IMR-90 (cell line): ENCODE measurements around the gene FASLG. TPM values are rescaled to one million over a fixed set of nuclear protein-coding genes. Genes with fewer than 3 reads are reported as not detected.

Experiments used
- ATAC-seq: fragments of 200-7000 bp; cut with Tn5 transposase; 2 replicates; pipeline ENCODE4 v1.9.1; 2020; ENCODE audit warnings: low read depth, mild to moderate bottlenecking, moderate library complexity
- BruUV-seq: library from RNA; stranded (reverse); fragments of 400-500 nt; replicated peaks from 2 replicates; lab custom pipeline; 2021; lab: Mats Ljungman, UMichigan
- CTCF ChIA-PET: fragments of 300-600 bp; formaldehyde crosslinking; extraction: SDS; loops from one replicate; lab custom pipeline; 2021; ENCODE audit warnings: antibody characterized with exemption; lab: Yijun Ruan, JAX
- POLR2A ChIA-PET: fragments of 300-600 bp; sonication (Branson Sonifier 250); formaldehyde crosslinking; loops from one replicate; lab custom pipeline; 2022; ENCODE audit warnings: antibody characterized with exemption; ENCODE audit not compliant: unreplicated experiment; lab: Charles Lee
- DNase-seq: peaks from one replicate; pipeline ENCODE4 v3.0.0; 2013
- H2AFZ ChIP-seq: replicated peaks from 2 replicates; pipeline ENCODE3; 2013; ENCODE audit warnings: low read length, mild to moderate bottlenecking; ENCODE audit not compliant: poor library complexity
- H2AK5ac ChIP-seq: 2 replicates; pipeline ENCODE4 v1.6.1; 2013; ENCODE audit warnings: low read depth, low read length, inconsistent platforms
- H2AK9ac ChIP-seq: replicated peaks from 2 replicates; pipeline ENCODE3; 2013; ENCODE audit warnings: mild to moderate bottlenecking, low read depth, low read length, moderate library complexity; ENCODE audit not compliant: poor library complexity
- H2BK120ac ChIP-seq: 2 replicates; pipeline ENCODE4 v1.6.1; 2013; ENCODE audit warnings: low read depth, low read length, inconsistent platforms
- H2BK15ac ChIP-seq: 3 replicates; pipeline ENCODE4 v1.6.1; 2013; ENCODE audit warnings: low read depth, low read length, inconsistent platforms
- H2BK20ac ChIP-seq: 2 replicates; pipeline ENCODE4 v1.6.1; 2013; ENCODE audit warnings: low read depth, mild to moderate bottlenecking, inconsistent platforms, low read length, moderate library complexity
- H2BK5ac ChIP-seq: 2 replicates; pipeline ENCODE4 v1.6.1; 2013; ENCODE audit warnings: mild to moderate bottlenecking, low read depth, low read length, inconsistent platforms; ENCODE audit not compliant: poor library complexity, severe bottlenecking
- H3K14ac ChIP-seq: replicated peaks from 2 replicates; pipeline ENCODE4 v1.6.1; 2013; ENCODE audit warnings: low read depth, low read length, inconsistent platforms
- H3K18ac ChIP-seq: 2 replicates; pipeline ENCODE4 v1.6.1; 2013; ENCODE audit warnings: low read depth, low read length, control low read depth
- H3K23ac ChIP-seq: 2 replicates; pipeline ENCODE4 v1.6.1; 2013; ENCODE audit warnings: low read depth, low read length, inconsistent platforms
- H3K27ac ChIP-seq: 2 replicates; pipeline ENCODE4 v1.5.1; 2013; ENCODE audit warnings: mild to moderate bottlenecking, control low read depth, low read length; ENCODE audit not compliant: insufficient read depth
- H3K27me3 ChIP-seq: 2 replicates; pipeline ENCODE4 v1.6.1; 2013; ENCODE audit warnings: low read length; ENCODE audit not compliant: control insufficient read depth, insufficient read depth
- H3K36me3 ChIP-seq: 2 replicates; pipeline ENCODE4 v1.6.1; 2013; ENCODE audit warnings: low read length, mixed read lengths; ENCODE audit not compliant: control insufficient read depth, insufficient read depth
- H3K4ac ChIP-seq: 2 replicates; pipeline ENCODE4 v1.6.1; 2013; ENCODE audit warnings: low read depth, low read length, inconsistent platforms
- H3K4me1 ChIP-seq: 2 replicates; pipeline ENCODE4 v1.6.1; 2013; ENCODE audit warnings: low read length, mixed read lengths; ENCODE audit not compliant: control insufficient read depth, insufficient read depth
- H3K4me2 ChIP-seq: 2 replicates; pipeline ENCODE4 v1.6.1; 2013; ENCODE audit warnings: low read depth, mild to moderate bottlenecking, control low read depth, low read length, moderate library complexity
- H3K4me3 ChIP-seq: 2 replicates; pipeline ENCODE4 v1.5.1; 2013; ENCODE audit warnings: low read depth, mild to moderate bottlenecking, control low read depth, low read length, moderate library complexity; ENCODE audit not compliant: insufficient read depth
- H3K56ac ChIP-seq: 2 replicates; pipeline ENCODE4 v1.6.1; 2013; ENCODE audit warnings: low read length, inconsistent platforms; ENCODE audit not compliant: insufficient read depth; ENCODE audit errors: extremely low read depth
- H3K79me1 ChIP-seq, 2 experiments: 2 replicates each; pipeline ENCODE4 v1.6.1; 2013; ENCODE audit warnings: low read length in 2 of 2, inconsistent platforms in 1 of 2, low read depth in 1 of 2
- H3K9ac ChIP-seq: 2 replicates; pipeline ENCODE4 v1.6.1; 2013; ENCODE audit warnings: low read depth, low read length, control low read depth
- H3K9me1 ChIP-seq: 2 replicates; pipeline ENCODE4 v1.6.1; 2013; ENCODE audit warnings: low read length, inconsistent platforms; ENCODE audit not compliant: insufficient read depth
- H3K9me3 ChIP-seq: 2 replicates; pipeline ENCODE4 v1.6.1; 2013; ENCODE audit warnings: low read length; ENCODE audit not compliant: control insufficient read depth, insufficient read depth
- H4K20me1 ChIP-seq: 2 replicates; pipeline ENCODE4 v1.6.1; 2013; ENCODE audit warnings: low read length, inconsistent platforms; ENCODE audit not compliant: insufficient read depth
- H4K5ac ChIP-seq: 2 replicates; pipeline ENCODE4 v1.6.1; 2013; ENCODE audit warnings: mild to moderate bottlenecking, low read depth, low read length, control low read depth
- H4K8ac ChIP-seq, 2 experiments: 2 replicates each; pipeline ENCODE4 v1.6.1; 2013; ENCODE audit warnings: low read depth in 2 of 2, low read length in 2 of 2, control low read depth in 1 of 2, inconsistent platforms in 1 of 2
- H4K91ac ChIP-seq: 2 replicates; pipeline ENCODE4 v1.6.1; 2013; ENCODE audit warnings: low read depth, low read length, inconsistent platforms; ENCODE audit not compliant: insufficient read depth
- BHLHE40 ChIP-seq: fragments of 150-350 bp; IDR thresholded peaks from 2 replicates; pipeline ENCODE4 v1.6.1; 2016; ENCODE audit warnings: mild to moderate bottlenecking, low read depth, low read length
- MAFK ChIP-seq: IDR thresholded peaks from 2 replicates; pipeline ENCODE4 v1.6.1; 2012; ENCODE audit warnings: low read depth, low read length, improper control_type of control experiment
- RAD21 ChIP-seq: IDR thresholded peaks from 2 replicates; pipeline ENCODE4 v1.6.1; 2012; ENCODE audit warnings: low read length, improper control_type of control experiment
- WGBS, 2 experiments: methylation state at CpG; one replicate each; pipeline versions ENCODE4 v1.1.5 to v1.1.7; 2013; ENCODE audit warnings: missing lambda C conversion rate in 2 of 2; ENCODE audit not compliant: insufficient read length in 1 of 2; ENCODE audit errors: extremely low coverage in 2 of 2; 5-methylcytosine and 5-hydroxymethylcytosine counted together
- dilution Hi-C: fragments of 300-500 bp; cut with HindIII; formaldehyde crosslinking; loops from one replicate; pipeline ENCODE4 v1.14.3; 2018; ENCODE audit warnings: low sequenced_read_pairs; ENCODE audit not compliant: unreplicated experiment
- in situ Hi-C: fragments of 300-500 bp; cut with MboI; formaldehyde crosslinking; loops from 3 replicates; pipeline ENCODE4 v1.14.3; 2019; ENCODE audit warnings: low sequenced_read_pairs, inconsistent platforms, mixed read lengths
- intact Hi-C: fragments of 100-400 bp; cut with micrococcal nuclease; formaldehyde crosslinking; loops from 2 replicates; pipeline ENCODE4 v1.10.0; 2022
- polyA plus RNA-seq, 3 experiments: library from polyadenylated mRNA; depleted of rRNA; stranded (reverse); fragments of >200 nt; gene quantifications; 2 replicates each; pipeline ENCODE4 v1.2.3, GENCODE V29; 2012; ENCODE audit warnings: low replicate concordance in 1 of 3
- total RNA-seq: library from RNA; depleted of rRNA; stranded (reverse); fragments of >200 nt; gene quantifications from 2 replicates; pipeline ENCODE4 v1.2.3, GENCODE V29; 2012

FASLG gene
- total and polyA plus RNA-seq, 2 of the 4 experiments (the other 2 are of a cell fraction): 0.14 to 0.18 TPM

DNA sequence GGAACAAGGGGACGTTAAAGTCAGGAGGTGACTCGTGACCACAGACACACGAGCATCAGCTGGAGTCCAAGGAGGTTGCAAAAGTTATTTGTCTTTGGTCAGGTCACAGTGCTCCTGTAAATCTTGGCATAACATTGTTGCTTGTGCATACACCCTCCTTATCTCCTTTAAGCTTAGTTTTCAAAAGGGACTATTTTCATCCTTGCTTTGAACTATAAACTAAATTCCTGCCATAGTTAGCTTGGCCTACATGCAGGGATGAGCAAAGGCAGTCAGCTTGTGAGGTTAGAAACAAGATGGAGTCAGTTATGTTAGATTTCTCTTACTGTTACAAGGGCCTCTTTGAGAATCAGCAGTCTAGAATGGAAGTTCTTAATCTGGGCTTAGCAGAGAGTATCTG is 28.0 kb upstream of the FASLG start:
- dilution Hi-C loops (no loop called here), intact Hi-C loops (no loop called here), in situ Hi-C loops (no loop called here)
- Histone ChIP-seq H3K23ac (0 out of 2 replicates have a peak overlapping the region, but pooled peaks have one; percentile 28), H3K27me3 (no peaks in the 10 kb centered on the region), H2BK120ac (peak overlapping the region; percentile 87; the same call in 1 of the 2 replicates), H3K4me2 (no peak overlapping the region), H3K14ac (no peak overlapping the region), H2AK5ac (no peak overlapping the region), H3K9ac (no peak overlapping the region), H2BK5ac (peak overlapping the region; percentile 81), H4K8ac (peak overlapping the region; percentile 53 to 99; a peak in 2 of 4 replicates), H3K27ac (no peak overlapping the region; the same call in 1 of the 2 replicates), H3K9me1 (no peaks in the 10 kb centered on the region), H2AK9ac (no peak overlapping the region), H3K79me1 (no peaks in the 10 kb centered on the region), H3K18ac (peak overlapping the region; percentile 18; the same call in 1 of the 2 replicates), H3K4ac (peak overlapping the region; percentile 37; the same call in 1 of the 2 replicates), H2BK15ac (peak overlapping the region; percentile 87; the same call in 1 of the 3 replicates), H3K9me3 (peaks cover 6% of the 10 kb centered on the region), H4K20me1 (no peaks in the 10 kb centered on the region), H2BK20ac (peak overlapping the region; percentile 5; the same call in 1 of the 2 replicates), H4K91ac (no peak overlapping the region; the same call in 1 of the 2 replicates), H3K56ac (no peak overlapping the region), H4K5ac (peak overlapping the region; percentile 85; the same call in 1 of the 2 replicates), H2AFZ (peak overlapping the region; percentile 69), H3K4me3 (no peak overlapping the region), H3K36me3 (no peaks in the 10 kb centered on the region), H3K4me1 (peaks cover 13% of the 10 kb centered on the region)
- ATAC-seq (peak; percentile 51), DNase-seq (peak; percentile 62)
- TF ChIP-seq RAD21 (no peak), MAFK (no peak), BHLHE40 (peak; percentile 21; the same call in 1 of the 2 replicates)
- ChIA-PET POLR2A (interaction anchor here (0.6 kb wide), 1 partner anchor 12 kb away, joined by 4 read pairs; no protein-coding TSS in a partner anchor), CTCF (no interaction called here)
- no TSS peak for BruUV-seq
- WGBS, 2 experiments: no CpG with 5 or more reads among the region's 3 CpGs
